ENCODE data around the gene TBR1.

TBR1 gene

GRCh38 chr2:161421686-161422085, 5.6 kb downstream of the TBR1 start:
- DNase-seq (ENCODE audit: extremely low spot score): no peak
- ChIA-PET POLR2A (no interaction called here), CTCF (interaction anchor here (2.5 kb wide), 1 partner anchor 9 kb away, joined by 7 read pairs; no protein-coding TSS in a partner anchor)
- TF ChIP-seq CTCF (IDR thresholded peaks at IDR 0.05; ENCODE audit: control extremely low read depth, extremely low read depth, low read depth, missing control alignments): no peak

DNA sequence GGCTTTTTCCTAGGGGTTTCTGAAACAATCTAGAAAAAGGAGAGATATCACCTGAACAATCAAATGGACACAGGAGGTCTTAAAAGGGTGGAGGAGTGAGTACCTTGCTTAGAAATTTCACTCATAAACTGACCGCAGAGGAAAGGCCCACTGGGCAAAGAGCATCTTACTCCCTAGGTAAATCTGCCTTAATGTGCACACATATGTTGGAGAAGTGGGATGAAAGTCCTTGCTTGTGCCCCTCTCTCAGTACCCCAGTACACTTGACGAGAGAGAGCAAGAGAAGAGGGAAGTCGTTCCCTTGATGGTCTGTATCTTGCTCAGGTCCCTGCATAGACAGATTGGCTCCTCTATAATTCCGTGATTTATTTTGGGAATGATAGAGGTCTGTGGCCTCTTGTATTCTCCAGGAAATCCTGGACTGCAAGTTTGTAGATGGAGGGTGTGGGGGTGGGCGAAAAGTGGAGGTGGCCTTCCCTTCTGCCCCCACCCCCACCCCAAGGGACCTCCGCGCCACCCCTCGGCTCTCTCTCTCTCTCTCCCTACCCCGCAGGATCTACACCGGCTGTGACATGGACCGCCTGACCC, 6.8 kb downstream of the TBR1 start:
- CTCF ChIA-PET: no interaction called here
- DNase-seq (ENCODE audit: extremely low spot score): no peak
- POLR2A ChIA-PET: no interaction called here
- no peak for TF ChIP-seq CTCF (IDR thresholded peaks at IDR 0.05; ENCODE audit: control extremely low read depth, extremely low read depth, low read depth, missing control alignments)

GRCh38 chr2:161423421-161424393, 7.6 kb downstream of the TBR1 start:
- CTCF ChIA-PET: interaction anchor here (1.3 kb wide), 1 partner anchor 17 kb away, joined by 3 read pairs; no protein-coding TSS in a partner anchor
- no peak for TF ChIP-seq CTCF (IDR thresholded peaks at IDR 0.05; ENCODE audit: control extremely low read depth, extremely low read depth, low read depth, missing control alignments)
- POLR2A ChIA-PET: no interaction called here
- DNase-seq (ENCODE audit: extremely low spot score): peak; percentile 23

- ChIA-PET POLR2A (no interaction called here), CTCF (interaction anchor here (1.3 kb wide), 1 partner anchor 16 kb away, joined by 3 read pairs; no protein-coding TSS in a partner anchor)
- no peak for TF ChIP-seq CTCF (IDR thresholded peaks at IDR 0.05; ENCODE audit: control extremely low read depth, extremely low read depth, low read depth, missing control alignments)
- no peak for DNase-seq (ENCODE audit: extremely low spot score)
Measured at GRCh38 chr2:161424394-161424769, 8.3 kb downstream of the TBR1 start.

DNA sequence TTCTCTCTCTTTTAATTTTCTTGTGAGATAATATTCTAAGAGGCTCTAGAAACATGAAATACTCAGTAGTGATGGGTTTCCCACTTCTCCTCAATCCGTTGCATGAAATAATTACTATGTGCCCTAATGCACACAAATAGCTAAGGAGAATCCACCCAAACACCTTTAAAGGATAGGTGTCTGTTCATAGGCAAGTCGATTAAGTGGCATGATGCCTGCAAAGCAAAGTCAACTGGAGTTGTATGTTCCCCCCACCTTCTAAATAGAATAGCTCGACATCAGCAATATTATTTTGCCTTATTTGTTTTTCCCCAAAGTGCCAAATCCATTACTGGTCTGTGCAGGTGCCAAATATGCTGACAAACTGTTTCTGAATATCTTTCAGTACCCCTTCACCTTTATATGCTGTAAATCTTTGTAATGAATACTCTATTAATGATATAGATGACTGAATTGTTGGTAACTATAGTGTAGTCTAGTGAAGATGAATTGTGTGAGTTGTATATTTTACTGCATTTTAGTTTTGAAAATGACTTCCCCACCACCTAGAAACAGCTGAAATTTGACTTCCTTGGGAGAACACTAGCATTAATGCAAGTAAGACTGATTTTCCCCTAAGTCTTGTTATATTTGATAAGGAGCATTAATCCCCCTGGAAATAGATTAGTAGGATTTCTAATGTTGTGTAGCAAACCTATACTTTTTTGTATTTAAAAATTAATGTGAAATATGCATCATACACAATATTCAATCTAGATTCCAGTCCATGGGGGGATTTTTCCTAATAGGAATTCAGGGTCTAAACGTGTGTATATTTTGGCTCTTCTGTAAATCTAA, 9.0 kb downstream of the TBR1 start:
- TF ChIP-seq CTCF (IDR thresholded peaks at IDR 0.05; ENCODE audit: control extremely low read depth, extremely low read depth, low read depth, missing control alignments): no peak
- ChIA-PET CTCF (interaction anchor here (1.3 to 1.6 kb wide), 2 partner anchors 10 to 15 kb away, joined by 3 read pairs; no protein-coding TSS in a partner anchor), POLR2A (no interaction called here)
- no peak for DNase-seq (ENCODE audit: extremely low spot score)

Measured in GM10248 (cell line).